HCT116 (cell line): ENCODE results near the gene SHH. TPM values are rescaled to one million over a fixed set of nuclear protein-coding genes. Genes with fewer than 3 reads are reported as not detected.

ENCODE experiments used
- ATAC-seq: fragments of 200-7000 bp; cut with Tn5 transposase; 2 replicates; pipeline ENCODE4 v1.9.1; 2020; ENCODE audit warnings: mild to moderate bottlenecking, moderate library complexity
- BruUV-seq: library from RNA; stranded (reverse); fragments of 400-500 nt; replicated peaks from 2 replicates; lab custom pipeline; 2021; lab: Mats Ljungman, UMichigan
- CTCF ChIA-PET: fragments of 300-600 bp; sonication (Branson Sonifier 250); formaldehyde crosslinking; loops from one replicate; lab custom pipeline; 2021; ENCODE audit warnings: antibody characterized with exemption; lab: Charles Lee
- POLR2A ChIA-PET: fragments of 300-600, 350-600 bp; sonication (Branson Sonifier 250); formaldehyde crosslinking; loops from one replicate; lab custom pipeline; 2021; ENCODE audit warnings: antibody characterized with exemption; lab: Charles Lee
- RAD21 ChIA-PET, 2 experiments: fragments of 300-600 bp; sonication (Branson Sonifier 250); formaldehyde crosslinking; loops; one replicate each; lab custom pipeline; 2023; ENCODE audit warnings: low total read pairs in 2 of 2; ENCODE audit not compliant: uncharacterized antibody in 2 of 2, unreplicated experiment in 2 of 2, low non-redundant PET in 1 of 2; lab: Charles Lee
- DNase-seq: peaks from one replicate; pipeline ENCODE4 v3.0.0-alpha.2; 2010; ENCODE audit warnings: low read depth, low spot score
- H2AFZ ChIP-seq: fragments of 200-600 bp; shearing (Covaris generic), sonication (generic); 2 replicates; pipeline ENCODE4 v1.6.1; 2017; ENCODE audit warnings: low read depth, mixed run types, mixed read lengths, antibody characterized with exemption, low read length; ENCODE audit not compliant: poor library complexity, severe bottlenecking
- H3K27ac ChIP-seq: 2 replicates; pipeline ENCODE4 v1.5.1; 2012; ENCODE audit warnings: low read depth, low read length
- H3K27me3 ChIP-seq: fragments of 200-600 bp; sonication (generic); 2 replicates; pipeline ENCODE4 v1.6.1; 2016; ENCODE audit warnings: mixed run types, low read length, mixed read lengths; ENCODE audit not compliant: insufficient read depth
- H3K36me3 ChIP-seq, 2 experiments: fragments of 200-500 bp in 1 of 2; fragments of 200-600 bp in 1 of 2; sonication (Bioruptor generic) in 1 of 2; sonication (generic) in 1 of 2; 2 replicates each; pipeline versions ENCODE4 v1.5.1 to v1.6.1; 2014 to 2016; ENCODE audit warnings: low read length in 2 of 2, inconsistent platforms in 1 of 2, mixed read lengths in 1 of 2, mixed run types in 1 of 2; ENCODE audit not compliant: insufficient read depth in 2 of 2, control insufficient read depth in 1 of 2
- H3K4me1 ChIP-seq, 2 experiments: fragments of 200-600 bp in 1 of 2; sonication (generic) in 1 of 2; 2 replicates each; pipeline versions ENCODE4 v1.5.1 to v1.6.1; 2012 to 2017; ENCODE audit warnings: low read length in 2 of 2, inconsistent platforms in 1 of 2, mild to moderate bottlenecking in 1 of 2, mixed read lengths in 1 of 2, mixed run types in 1 of 2, moderate library complexity in 1 of 2; ENCODE audit not compliant: insufficient read depth in 2 of 2, control insufficient read depth in 1 of 2
- H3K4me2 ChIP-seq: fragments of 200-600 bp; sonication (generic); 2 replicates; pipeline ENCODE4 v1.6.1; 2017; ENCODE audit warnings: mixed run types, low read length, mixed read lengths
- H3K4me3 ChIP-seq, 2 experiments: fragments of 200-600 bp in 1 of 2; sonication (generic) in 1 of 2; replicated peaks in 1 of 2; 2 replicates each; pipeline ENCODE4 v1.5.1; 2011 to 2016; ENCODE audit warnings: low read length in 2 of 2, control low read depth in 1 of 2, low read depth in 1 of 2, mild to moderate bottlenecking in 1 of 2, mixed read lengths in 1 of 2, mixed run types in 1 of 2
- H3K79me2 ChIP-seq: fragments of 200-600 bp; sonication (generic); 2 replicates; pipeline ENCODE4 v1.6.1; 2017; ENCODE audit warnings: mild to moderate bottlenecking, mixed run types, low read length, moderate library complexity, mixed read lengths; ENCODE audit not compliant: insufficient read depth
- H3K9ac ChIP-seq: fragments of 200-600 bp; sonication (generic); 2 replicates; pipeline ENCODE4 v1.6.1; 2016; ENCODE audit warnings: low read length, mixed read lengths
- H3K9me2 ChIP-seq: fragments of 200-600 bp; sonication (generic), shearing (Covaris generic); 2 replicates; pipeline ENCODE4 v1.6.1; 2017; ENCODE audit warnings: mixed run types, mild to moderate bottlenecking, moderate library complexity; ENCODE audit not compliant: insufficient read depth
- H3K9me3 ChIP-seq, 2 experiments: fragments of 200-500 bp in 1 of 2; fragments of 200-600 bp in 1 of 2; sonication (Bioruptor generic) in 1 of 2; sonication (generic) in 1 of 2; 2 replicates each; pipeline ENCODE4 v1.6.1; 2014 to 2017; ENCODE audit warnings: low read length in 2 of 2, mixed read lengths in 2 of 2, inconsistent platforms in 1 of 2, low read depth in 1 of 2, mild to moderate bottlenecking in 1 of 2, mixed run types in 1 of 2, moderate library complexity in 1 of 2; ENCODE audit not compliant: control insufficient read depth in 1 of 2, insufficient read depth in 1 of 2
- H4K20me1 ChIP-seq: fragments of 200-600 bp; sonication (generic), shearing (Covaris generic); 2 replicates; pipeline ENCODE4 v1.6.1; 2017; ENCODE audit warnings: mixed run types, mild to moderate bottlenecking, moderate library complexity; ENCODE audit not compliant: insufficient read depth
- CBX3 ChIP-seq: IDR thresholded peaks from 2 replicates; pipeline ENCODE4 v1.6.1; 2012; ENCODE audit warnings: low read depth
- CEBPB ChIP-seq: IDR thresholded peaks from 2 replicates; pipeline ENCODE4 v1.6.1; 2012; ENCODE audit warnings: low read depth
- EGR1 ChIP-seq: IDR thresholded peaks from 2 replicates; pipeline ENCODE4 v1.6.1; 2012; ENCODE audit warnings: low read depth
- ELF1 ChIP-seq: IDR thresholded peaks from 2 replicates; pipeline ENCODE4 v1.6.1; 2012; ENCODE audit warnings: low read depth, borderline replicate concordance
- EZH2 ChIP-seq: fragments of 200-600 bp; sonication (generic); IDR thresholded peaks from 2 replicates; pipeline ENCODE4 v1.6.1; 2017; ENCODE audit warnings: antibody characterized with exemption, mixed run types
- EZH2phosphoT487 ChIP-seq: fragments of 200-600 bp; IDR thresholded peaks from 2 replicates; pipeline ENCODE4 v1.6.1; 2018; ENCODE audit warnings: antibody characterized with exemption, borderline replicate concordance
- FOSL1 ChIP-seq: IDR thresholded peaks from 2 replicates; pipeline ENCODE4 v1.6.1; 2012; ENCODE audit warnings: low read depth
- POLR2AphosphoS5 ChIP-seq: IDR thresholded peaks from 2 replicates; pipeline ENCODE4 v1.6.1; 2011; ENCODE audit warnings: mild to moderate bottlenecking, low read depth, low read length, moderate library complexity
- SIN3A ChIP-seq: IDR thresholded peaks from 2 replicates; pipeline ENCODE4 v1.6.1; 2012; ENCODE audit warnings: low read depth
- SRF ChIP-seq: IDR thresholded peaks from 2 replicates; pipeline ENCODE4 v1.6.1; 2012; ENCODE audit warnings: low read depth
- TCF7L2 ChIP-seq: IDR thresholded peaks from 2 replicates; pipeline ENCODE4 v1.7.0; 2011; ENCODE audit warnings: borderline replicate concordance, inconsistent platforms; ENCODE audit not compliant: insufficient read depth, insufficient read length; ENCODE audit errors: extremely low read depth
- YY1 ChIP-seq: IDR thresholded peaks from 2 replicates; pipeline ENCODE4 v1.6.1; 2011; ENCODE audit warnings: low read length, low read depth, moderate library complexity, mild to moderate bottlenecking; ENCODE audit not compliant: insufficient replicate concordance; ENCODE audit errors: extremely low read depth
- ZFX ChIP-seq: fragments of 450-650 bp; IDR thresholded peaks from 2 replicates; pipeline ENCODE4 v1.6.1; 2017
- intact Hi-C: fragments of 100-400 bp; cut with micrococcal nuclease; formaldehyde crosslinking; loops from 2 replicates; pipeline ENCODE4 v1.10.0; 2022
- total RNA-seq: library from RNA; stranded (reverse); gene quantifications from one replicate; pipeline ENCODE4 v1.2.1, GENCODE V29; 2021; ENCODE audit not compliant: unreplicated experiment
- TF ChIP-seq, protein P1 (sequence below): IDR thresholded peaks from 2 replicates; pipeline ENCODE4 v1.6.1; 2011; ENCODE audit warnings: mild to moderate bottlenecking, low read length, moderate library complexity; ENCODE audit not compliant: insufficient replicate concordance; ENCODE audit errors: extremely low read depth
- TF ChIP-seq, protein P2 (sequence below): IDR thresholded peaks from 2 replicates; pipeline ENCODE4 v1.6.1; 2012
- TF ChIP-seq, protein P3 (sequence below): IDR thresholded peaks from 2 replicates; pipeline ENCODE4 v1.6.1; 2012

Gene SHH
- total RNA-seq, 1 experiment from 2014 or later, result 0.32 TPM

DNA sequence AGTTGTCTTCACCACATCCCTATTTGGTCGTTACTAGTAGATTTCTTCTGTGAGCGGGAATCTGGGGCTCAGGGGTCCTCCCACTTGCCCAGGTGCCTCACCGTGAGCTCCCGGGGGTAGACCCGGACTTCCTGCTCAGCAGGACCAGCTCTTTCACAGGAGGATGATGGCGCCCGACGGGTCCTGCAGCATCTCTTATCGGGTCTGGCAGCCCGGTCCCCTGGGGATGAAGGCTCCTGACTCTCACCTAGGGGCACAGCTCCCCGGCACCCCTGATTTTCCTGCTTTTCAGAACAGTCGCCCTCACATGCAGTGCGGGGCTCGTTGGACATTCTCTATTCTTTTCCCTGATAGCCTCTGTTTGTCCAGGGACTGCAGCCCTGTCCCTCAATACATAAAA, 33.0 kb upstream of the SHH start:
- Histone ChIP-seq H4K20me1 (no peaks in the 10 kb centered on the region), H2AFZ (no peak overlapping the region), H3K9me3 (no peaks in the 10 kb centered on the region), H3K4me1 (peaks cover 3 to 7% of the 10 kb centered on the region in 2 experiments; a peak in 2 of 4 replicates), H3K79me2 (no peaks in the 10 kb centered on the region), H3K27me3 (no peaks in the 10 kb centered on the region), H3K4me3 (no peak overlapping the region), H3K9ac (no peak overlapping the region), H3K36me3 (no peaks in the 10 kb centered on the region), H3K27ac (no peak overlapping the region), H3K4me2 (no peak overlapping the region), H3K9me2 (no peaks in the 10 kb centered on the region)
- ChIA-PET POLR2A (no interaction called here), CTCF (no interaction called here), RAD21 (no interaction called here)
- BruUV-seq, result no TSS peak
- TF ChIP-seq, protein P1, sequence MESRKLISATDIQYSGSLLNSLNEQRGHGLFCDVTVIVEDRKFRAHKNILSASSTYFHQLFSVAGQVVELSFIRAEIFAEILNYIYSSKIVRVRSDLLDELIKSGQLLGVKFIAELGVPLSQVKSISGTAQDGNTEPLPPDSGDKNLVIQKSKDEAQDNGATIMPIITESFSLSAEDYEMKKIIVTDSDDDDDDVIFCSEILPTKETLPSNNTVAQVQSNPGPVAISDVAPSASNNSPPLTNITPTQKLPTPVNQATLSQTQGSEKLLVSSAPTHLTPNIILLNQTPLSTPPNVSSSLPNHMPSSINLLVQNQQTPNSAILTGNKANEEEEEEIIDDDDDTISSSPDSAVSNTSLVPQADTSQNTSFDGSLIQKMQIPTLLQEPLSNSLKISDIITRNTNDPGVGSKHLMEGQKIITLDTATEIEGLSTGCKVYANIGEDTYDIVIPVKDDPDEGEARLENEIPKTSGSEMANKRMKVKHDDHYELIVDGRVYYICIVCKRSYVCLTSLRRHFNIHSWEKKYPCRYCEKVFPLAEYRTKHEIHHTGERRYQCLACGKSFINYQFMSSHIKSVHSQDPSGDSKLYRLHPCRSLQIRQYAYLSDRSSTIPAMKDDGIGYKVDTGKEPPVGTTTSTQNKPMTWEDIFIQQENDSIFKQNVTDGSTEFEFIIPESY, result no peak
- no peak for TF ChIP-seq CBX3
- no peak for TF ChIP-seq ELF1
- TF ChIP-seq EGR1, result no peak
- TF ChIP-seq SIN3A, result no peak
- TF ChIP-seq TCF7L2, result no peak
- TF ChIP-seq, protein P2, sequence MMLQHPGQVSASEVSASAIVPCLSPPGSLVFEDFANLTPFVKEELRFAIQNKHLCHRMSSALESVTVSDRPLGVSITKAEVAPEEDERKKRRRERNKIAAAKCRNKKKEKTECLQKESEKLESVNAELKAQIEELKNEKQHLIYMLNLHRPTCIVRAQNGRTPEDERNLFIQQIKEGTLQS, result no peak
- no peak for ATAC-seq
- intact Hi-C loops, result no loop called here
- no peak for DNase-seq

DNA sequence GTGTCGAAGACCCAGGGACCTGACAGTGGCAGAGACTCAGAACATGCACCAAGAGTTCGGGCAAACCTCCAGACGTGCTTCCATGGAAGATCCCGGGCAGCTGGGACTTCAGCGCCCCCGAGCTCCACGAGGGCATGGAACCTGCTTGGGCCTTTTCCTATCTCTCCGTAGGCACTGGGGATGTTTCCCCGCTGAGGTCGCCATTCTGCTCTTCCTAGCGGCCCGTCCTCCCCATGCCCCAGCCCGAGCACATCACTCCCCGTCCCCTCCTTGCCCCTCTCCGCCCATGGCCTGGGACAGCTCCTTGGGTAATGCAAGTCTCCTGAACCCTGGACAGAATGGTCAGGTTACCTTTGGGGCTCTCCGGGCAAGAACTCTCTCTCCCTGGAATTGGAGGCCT, 32.3 kb upstream of the SHH start:
- CTCF ChIA-PET, result no interaction called here
- Histone ChIP-seq H3K27ac (no peak overlapping the region), H3K36me3 (no peaks in the 10 kb centered on the region), H3K9ac (no peak overlapping the region), H3K4me1 (peaks cover 3 to 7% of the 10 kb centered on the region in 2 experiments; a peak in 2 of 4 replicates), H4K20me1 (no peaks in the 10 kb centered on the region), H3K27me3 (no peaks in the 10 kb centered on the region), H3K79me2 (no peaks in the 10 kb centered on the region), H3K4me3 (no peak overlapping the region), H3K9me2 (no peaks in the 10 kb centered on the region), H2AFZ (no peak overlapping the region), H3K9me3 (no peaks in the 10 kb centered on the region), H3K4me2 (no peak overlapping the region)
- POLR2A ChIA-PET, result interaction anchor here (0.6 kb wide), 1 partner anchor 16 kb away, joined by 3 read pairs; no protein-coding TSS in a partner anchor
- intact Hi-C loops, result no loop called here
- BruUV-seq, result no TSS peak
- ATAC-seq (no peak), DNase-seq (no peak)
- RAD21 ChIA-PET, result no interaction called here
- TF ChIP-seq, protein P3, sequence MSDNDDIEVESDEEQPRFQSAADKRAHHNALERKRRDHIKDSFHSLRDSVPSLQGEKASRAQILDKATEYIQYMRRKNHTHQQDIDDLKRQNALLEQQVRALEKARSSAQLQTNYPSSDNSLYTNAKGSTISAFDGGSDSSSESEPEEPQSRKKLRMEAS, result no peak
- TF ChIP-seq CBX3 (no peak), SIN3A (no peak), POLR2AphosphoS5 (no peak), ELF1 (no peak), EGR1 (no peak), ZFX (no peak), TCF7L2 (no peak), CEBPB (no peak), SRF (no peak), YY1 (no peak), EZH2phosphoT487 (no peak), EZH2 (no peak), FOSL1 (no peak)
- TF ChIP-seq, protein P1, result no peak
